ENCODE measurements around the gene BGN.

BGN gene

DNA sequence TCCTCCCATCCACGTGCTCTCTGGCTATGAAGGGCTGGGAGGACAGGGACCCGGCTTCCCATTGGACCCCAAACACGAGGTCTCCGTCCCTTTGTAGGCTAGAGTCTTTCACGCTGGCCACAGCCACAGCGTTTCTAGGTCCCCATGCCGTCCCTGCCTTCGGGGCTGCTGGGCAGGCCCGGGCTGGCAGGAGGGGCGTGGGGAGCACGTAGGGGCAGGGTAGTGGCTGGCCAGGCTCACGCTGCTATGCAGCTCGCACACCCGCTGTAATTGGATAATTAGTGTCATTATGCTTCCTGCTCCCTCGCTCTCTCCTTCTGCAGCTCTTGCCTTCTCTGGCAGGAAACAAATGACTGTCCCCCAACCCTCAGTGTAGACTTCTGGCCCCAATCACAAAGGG is 32.4 kb downstream of the BGN start:
- TF ChIP-seq, protein P1, sequence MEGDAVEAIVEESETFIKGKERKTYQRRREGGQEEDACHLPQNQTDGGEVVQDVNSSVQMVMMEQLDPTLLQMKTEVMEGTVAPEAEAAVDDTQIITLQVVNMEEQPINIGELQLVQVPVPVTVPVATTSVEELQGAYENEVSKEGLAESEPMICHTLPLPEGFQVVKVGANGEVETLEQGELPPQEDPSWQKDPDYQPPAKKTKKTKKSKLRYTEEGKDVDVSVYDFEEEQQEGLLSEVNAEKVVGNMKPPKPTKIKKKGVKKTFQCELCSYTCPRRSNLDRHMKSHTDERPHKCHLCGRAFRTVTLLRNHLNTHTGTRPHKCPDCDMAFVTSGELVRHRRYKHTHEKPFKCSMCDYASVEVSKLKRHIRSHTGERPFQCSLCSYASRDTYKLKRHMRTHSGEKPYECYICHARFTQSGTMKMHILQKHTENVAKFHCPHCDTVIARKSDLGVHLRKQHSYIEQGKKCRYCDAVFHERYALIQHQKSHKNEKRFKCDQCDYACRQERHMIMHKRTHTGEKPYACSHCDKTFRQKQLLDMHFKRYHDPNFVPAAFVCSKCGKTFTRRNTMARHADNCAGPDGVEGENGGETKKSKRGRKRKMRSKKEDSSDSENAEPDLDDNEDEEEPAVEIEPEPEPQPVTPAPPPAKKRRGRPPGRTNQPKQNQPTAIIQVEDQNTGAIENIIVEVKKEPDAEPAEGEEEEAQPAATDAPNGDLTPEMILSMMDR (IDR thresholded peaks at IDR 0.05; ENCODE audit: extremely low read depth, missing control alignments), result no peak
- no peak for DNase-seq (ENCODE audit: low spot score)

DNA sequence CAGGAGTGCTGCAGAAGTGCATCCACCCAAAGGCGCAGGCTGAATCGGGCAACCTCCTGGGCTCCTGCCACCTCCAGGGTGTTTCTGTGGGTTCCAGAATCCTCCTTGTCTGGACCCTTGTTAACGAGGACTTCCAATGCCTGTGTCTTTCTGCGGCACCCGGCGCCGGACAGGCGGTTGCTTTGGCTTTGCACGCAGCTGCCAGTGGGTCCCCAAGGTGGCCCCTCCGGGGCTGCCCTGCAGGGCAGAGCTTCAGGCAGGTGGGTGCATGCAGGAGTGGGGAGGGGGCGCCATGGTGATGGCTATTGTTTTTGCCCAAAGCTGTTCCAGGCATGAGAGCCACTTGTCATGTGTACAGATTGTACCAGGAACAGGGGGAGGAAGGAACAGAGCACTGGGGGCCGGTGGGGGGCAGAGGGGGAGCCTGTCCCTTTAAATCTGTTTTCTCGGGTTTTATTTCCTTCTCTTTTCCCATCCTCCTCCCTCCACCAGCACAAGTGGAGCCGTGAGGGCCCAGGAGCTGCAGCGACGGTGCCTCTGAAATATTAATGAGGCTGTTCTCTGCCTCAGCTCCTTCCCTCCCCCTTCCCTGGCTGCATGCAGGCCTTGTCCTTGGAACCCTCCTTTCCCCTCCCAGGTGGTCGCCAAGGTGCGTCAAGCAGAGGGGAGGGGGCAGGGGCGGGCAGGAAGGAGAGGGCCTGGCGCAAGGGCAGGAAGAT is 35.8 kb downstream of the BGN start:
- DNase-seq (ENCODE audit: low spot score), result no peak
- TF ChIP-seq, protein P1 (IDR thresholded peaks at IDR 0.05; ENCODE audit: extremely low read depth, missing control alignments), result no peak

- no peak for DNase-seq (ENCODE audit: low spot score)
Observed at GRCh38 chrX:153533091-153533490, 38.3 kb downstream of the BGN start.

GRCh38 chrX:153537080-153537479 is 42.3 kb downstream of the BGN start:
- TF ChIP-seq, protein P1 (IDR thresholded peaks at IDR 0.05; ENCODE audit: extremely low read depth, missing control alignments), result no peak
- DNase-seq (ENCODE audit: low spot score), result no peak

More at GRCh38 chrX:153533091-153533490, 38.3 kb downstream of the BGN start:
- TF ChIP-seq, protein P1 (IDR thresholded peaks at IDR 0.05; ENCODE audit: extremely low read depth, missing control alignments), result no peak

DNA sequence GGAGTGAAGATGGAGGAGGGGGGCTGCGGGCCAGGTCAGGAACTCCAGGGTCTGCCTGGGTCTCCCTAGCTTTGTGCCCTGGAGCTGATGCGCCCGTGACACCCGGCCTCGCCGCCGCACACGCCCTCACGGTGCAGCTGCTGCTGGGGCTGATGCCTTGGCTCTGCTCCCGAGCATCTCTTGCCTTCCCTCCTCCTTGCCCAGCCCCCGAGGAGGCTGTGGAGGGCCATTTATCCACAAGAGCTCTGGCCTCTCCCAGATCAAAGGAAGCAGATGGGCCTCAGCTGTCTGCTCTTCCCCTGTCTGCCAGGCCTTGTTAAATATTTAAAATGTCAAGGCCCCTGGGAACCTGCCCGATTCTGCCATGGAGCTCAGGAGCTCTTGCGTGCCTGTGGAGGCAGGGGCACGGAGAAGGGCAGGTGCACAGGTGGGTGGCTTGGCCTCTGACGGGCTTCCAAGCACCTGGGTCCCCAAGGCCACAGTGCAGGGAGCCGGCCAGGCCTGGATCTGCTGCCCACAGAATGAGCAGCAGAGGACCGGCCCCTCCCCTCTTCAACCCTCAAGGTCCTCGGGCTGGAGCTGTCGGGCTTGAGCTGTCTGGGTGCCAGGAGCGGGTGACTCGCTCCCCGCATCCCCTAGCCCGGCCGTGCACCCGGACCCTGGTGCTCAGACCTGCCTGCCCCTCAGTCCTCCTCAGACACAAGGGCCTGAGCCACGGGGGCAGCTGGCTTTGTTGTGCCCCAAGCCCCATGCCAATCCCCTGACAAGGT is 42.9 kb downstream of the BGN start:
- DNase-seq (ENCODE audit: low spot score), result no peak
- TF ChIP-seq, protein P1 (IDR thresholded peaks at IDR 0.05; ENCODE audit: extremely low read depth, missing control alignments), result no peak

- TF ChIP-seq, protein P1 (IDR thresholded peaks at IDR 0.05; ENCODE audit: extremely low read depth, missing control alignments), result no peak
- DNase-seq (ENCODE audit: low spot score), result no peak
Observed at GRCh38 chrX:153538424-153538823, 43.6 kb downstream of the BGN start.

All from GM20000 (cell line).